Measurements from ENCODE around the gene WNT4.

GRCh38 chr1:22127248-22127647 is 15.6 kb downstream of the WNT4 start:
- TF ChIP-seq CTCF (IDR thresholded peaks at IDR 0.05) (no peak), POLR2A (IDR thresholded peaks at IDR 0.05) (no peak)

All from uterus (tissue), 2 donors.